ENCODE measurements around the gene GXYLT2. TPM values are rescaled to one million over a fixed set of nuclear protein-coding genes. Genes with fewer than 3 reads are reported as not detected.

Gene GXYLT2
- total and polyA plus RNA-seq, 2 of the 13 experiments (the other 11 are each of a cell fraction or from before 2014, with no cell fraction given): 4.3 to 6.9 TPM

DNA sequence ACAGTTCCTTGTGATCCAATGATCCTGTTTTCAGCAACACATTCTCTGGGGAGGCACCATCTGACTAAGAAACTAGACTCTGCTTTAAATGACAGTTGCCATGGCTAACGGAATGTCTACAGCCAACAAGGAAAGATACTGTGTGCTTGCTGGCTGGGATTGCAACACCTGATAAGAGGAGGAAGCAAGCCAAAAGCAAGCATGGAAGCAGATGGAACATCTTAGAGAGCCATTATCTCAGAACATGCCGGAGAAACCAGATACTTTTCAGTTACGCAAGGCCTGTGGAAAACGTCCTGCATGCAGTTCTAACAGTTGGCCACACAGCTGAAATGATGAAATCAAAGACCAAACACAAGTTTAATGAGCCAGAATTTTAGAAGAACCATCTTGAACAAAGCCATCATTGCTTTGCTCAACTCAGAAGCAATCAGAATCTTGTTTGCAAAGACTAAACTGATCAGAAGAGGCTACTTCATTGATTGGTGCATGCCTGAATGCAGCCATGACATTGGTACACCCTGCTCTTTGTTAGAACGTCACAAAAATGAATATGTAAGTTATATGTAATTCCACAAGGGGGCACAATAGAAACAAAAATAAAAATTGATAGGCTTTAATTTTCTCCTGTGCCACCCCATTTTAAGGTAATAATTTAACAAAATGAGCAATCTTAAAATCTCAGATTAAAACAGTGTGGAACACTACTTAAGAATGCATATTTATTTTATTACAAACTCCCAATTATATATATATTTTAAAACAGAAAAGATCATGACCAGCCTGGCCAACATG is 50.8 kb downstream of the GXYLT2 start (continued):
- TF ChIP-seq, protein P1, sequence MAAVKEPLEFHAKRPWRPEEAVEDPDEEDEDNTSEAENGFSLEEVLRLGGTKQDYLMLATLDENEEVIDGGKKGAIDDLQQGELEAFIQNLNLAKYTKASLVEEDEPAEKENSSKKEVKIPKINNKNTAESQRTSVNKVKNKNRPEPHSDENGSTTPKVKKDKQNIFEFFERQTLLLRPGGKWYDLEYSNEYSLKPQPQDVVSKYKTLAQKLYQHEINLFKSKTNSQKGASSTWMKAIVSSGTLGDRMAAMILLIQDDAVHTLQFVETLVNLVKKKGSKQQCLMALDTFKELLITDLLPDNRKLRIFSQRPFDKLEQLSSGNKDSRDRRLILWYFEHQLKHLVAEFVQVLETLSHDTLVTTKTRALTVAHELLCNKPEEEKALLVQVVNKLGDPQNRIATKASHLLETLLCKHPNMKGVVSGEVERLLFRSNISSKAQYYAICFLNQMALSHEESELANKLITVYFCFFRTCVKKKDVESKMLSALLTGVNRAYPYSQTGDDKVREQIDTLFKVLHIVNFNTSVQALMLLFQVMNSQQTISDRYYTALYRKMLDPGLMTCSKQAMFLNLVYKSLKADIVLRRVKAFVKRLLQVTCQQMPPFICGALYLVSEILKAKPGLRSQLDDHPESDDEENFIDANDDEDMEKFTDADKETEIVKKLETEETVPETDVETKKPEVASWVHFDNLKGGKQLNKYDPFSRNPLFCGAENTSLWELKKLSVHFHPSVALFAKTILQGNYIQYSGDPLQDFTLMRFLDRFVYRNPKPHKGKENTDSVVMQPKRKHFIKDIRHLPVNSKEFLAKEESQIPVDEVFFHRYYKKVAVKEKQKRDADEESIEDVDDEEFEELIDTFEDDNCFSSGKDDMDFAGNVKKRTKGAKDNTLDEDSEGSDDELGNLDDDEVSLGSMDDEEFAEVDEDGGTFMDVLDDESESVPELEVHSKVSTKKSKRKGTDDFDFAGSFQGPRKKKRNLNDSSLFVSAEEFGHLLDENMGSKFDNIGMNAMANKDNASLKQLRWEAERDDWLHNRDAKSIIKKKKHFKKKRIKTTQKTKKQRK (IDR thresholded peaks at IDR 0.05; ENCODE audit: low read length): no peak
- TF ChIP-seq ZNF292 (CRISPR knock-in tag; IDR thresholded peaks at IDR 0.05; ENCODE audit: borderline replicate concordance, low read depth) (peak; percentile 81; the same call in 1 of the 2 replicates), ZNF558 (CRISPR knock-in tag; IDR thresholded peaks at IDR 0.05; ENCODE audit: borderline replicate concordance) (no peak), HOXA3 (CRISPR knock-in tag; IDR thresholded peaks at IDR 0.05) (peak; percentile 57; the same call in 1 of the 2 replicates), BRD4 (CRISPR knock-in tag; IDR thresholded peaks at IDR 0.05) (no peak), HMG20A (CRISPR knock-in tag; IDR thresholded peaks at IDR 0.05; ENCODE audit: borderline replicate concordance) (0 out of 2 replicates have a peak, but pooled peaks have one; percentile 55), ISX (CRISPR knock-in tag; conservative IDR thresholded peaks at IDR 0.05) (no peak), SUZ12 (IDR thresholded peaks at IDR 0.05; ENCODE audit: low read depth, low read length) (no peak)
- TF ChIP-seq, protein P2, sequence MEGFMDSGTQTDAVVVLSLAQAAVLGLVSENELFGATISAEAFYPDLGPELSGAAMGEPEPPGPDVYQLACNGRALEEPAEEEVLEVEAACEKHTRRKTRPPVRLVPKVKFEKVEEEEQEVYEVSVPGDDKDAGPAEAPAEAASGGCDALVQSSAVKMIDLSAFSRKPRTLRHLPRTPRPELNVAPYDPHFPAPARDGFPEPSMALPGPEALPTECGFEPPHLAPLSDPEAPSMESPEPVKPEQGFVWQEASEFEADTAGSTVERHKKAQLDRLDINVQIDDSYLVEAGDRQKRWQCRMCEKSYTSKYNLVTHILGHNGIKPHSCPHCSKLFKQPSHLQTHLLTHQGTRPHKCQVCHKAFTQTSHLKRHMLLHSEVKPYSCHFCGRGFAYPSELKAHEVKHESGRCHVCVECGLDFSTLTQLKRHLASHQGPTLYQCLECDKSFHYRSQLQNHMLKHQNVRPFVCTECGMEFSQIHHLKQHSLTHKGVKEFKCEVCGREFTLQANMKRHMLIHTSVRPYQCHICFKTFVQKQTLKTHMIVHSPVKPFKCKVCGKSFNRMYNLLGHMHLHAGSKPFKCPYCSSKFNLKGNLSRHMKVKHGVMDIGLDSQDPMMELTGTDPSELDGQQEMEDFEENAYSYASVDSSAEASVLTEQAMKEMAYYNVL (CRISPR knock-in tag; IDR thresholded peaks at IDR 0.05; ENCODE audit: borderline replicate concordance): peak; percentile 41; the same call in 1 of the 2 replicates
- TF ChIP-seq, protein P3, sequence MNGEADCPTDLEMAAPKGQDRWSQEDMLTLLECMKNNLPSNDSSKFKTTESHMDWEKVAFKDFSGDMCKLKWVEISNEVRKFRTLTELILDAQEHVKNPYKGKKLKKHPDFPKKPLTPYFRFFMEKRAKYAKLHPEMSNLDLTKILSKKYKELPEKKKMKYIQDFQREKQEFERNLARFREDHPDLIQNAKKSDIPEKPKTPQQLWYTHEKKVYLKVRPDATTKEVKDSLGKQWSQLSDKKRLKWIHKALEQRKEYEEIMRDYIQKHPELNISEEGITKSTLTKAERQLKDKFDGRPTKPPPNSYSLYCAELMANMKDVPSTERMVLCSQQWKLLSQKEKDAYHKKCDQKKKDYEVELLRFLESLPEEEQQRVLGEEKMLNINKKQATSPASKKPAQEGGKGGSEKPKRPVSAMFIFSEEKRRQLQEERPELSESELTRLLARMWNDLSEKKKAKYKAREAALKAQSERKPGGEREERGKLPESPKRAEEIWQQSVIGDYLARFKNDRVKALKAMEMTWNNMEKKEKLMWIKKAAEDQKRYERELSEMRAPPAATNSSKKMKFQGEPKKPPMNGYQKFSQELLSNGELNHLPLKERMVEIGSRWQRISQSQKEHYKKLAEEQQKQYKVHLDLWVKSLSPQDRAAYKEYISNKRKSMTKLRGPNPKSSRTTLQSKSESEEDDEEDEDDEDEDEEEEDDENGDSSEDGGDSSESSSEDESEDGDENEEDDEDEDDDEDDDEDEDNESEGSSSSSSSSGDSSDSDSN (CRISPR knock-in tag; IDR thresholded peaks at IDR 0.05): no peak
- TF ChIP-seq, protein P4, sequence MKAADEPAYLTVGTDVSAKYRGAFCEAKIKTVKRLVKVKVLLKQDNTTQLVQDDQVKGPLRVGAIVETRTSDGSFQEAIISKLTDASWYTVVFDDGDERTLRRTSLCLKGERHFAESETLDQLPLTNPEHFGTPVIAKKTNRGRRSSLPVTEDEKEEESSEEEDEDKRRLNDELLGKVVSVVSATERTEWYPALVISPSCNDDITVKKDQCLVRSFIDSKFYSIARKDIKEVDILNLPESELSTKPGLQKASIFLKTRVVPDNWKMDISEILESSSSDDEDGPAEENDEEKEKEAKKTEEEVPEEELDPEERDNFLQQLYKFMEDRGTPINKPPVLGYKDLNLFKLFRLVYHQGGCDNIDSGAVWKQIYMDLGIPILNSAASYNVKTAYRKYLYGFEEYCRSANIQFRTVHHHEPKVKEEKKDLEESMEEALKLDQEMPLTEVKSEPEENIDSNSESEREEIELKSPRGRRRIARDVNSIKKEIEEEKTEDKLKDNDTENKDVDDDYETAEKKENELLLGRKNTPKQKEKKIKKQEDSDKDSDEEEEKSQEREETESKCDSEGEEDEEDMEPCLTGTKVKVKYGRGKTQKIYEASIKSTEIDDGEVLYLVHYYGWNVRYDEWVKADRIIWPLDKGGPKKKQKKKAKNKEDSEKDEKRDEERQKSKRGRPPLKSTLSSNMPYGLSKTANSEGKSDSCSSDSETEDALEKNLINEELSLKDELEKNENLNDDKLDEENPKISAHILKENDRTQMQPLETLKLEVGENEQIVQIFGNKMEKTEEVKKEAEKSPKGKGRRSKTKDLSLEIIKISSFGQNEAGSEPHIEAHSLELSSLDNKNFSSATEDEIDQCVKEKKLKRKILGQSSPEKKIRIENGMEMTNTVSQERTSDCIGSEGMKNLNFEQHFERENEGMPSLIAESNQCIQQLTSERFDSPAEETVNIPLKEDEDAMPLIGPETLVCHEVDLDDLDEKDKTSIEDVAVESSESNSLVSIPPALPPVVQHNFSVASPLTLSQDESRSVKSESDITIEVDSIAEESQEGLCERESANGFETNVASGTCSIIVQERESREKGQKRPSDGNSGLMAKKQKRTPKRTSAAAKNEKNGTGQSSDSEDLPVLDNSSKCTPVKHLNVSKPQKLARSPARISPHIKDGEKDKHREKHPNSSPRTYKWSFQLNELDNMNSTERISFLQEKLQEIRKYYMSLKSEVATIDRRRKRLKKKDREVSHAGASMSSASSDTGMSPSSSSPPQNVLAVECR (CRISPR knock-in tag; IDR thresholded peaks at IDR 0.05; ENCODE audit: borderline replicate concordance): peak; percentile 30; the same call in 1 of the 2 replicates
- TF ChIP-seq, protein P5, sequence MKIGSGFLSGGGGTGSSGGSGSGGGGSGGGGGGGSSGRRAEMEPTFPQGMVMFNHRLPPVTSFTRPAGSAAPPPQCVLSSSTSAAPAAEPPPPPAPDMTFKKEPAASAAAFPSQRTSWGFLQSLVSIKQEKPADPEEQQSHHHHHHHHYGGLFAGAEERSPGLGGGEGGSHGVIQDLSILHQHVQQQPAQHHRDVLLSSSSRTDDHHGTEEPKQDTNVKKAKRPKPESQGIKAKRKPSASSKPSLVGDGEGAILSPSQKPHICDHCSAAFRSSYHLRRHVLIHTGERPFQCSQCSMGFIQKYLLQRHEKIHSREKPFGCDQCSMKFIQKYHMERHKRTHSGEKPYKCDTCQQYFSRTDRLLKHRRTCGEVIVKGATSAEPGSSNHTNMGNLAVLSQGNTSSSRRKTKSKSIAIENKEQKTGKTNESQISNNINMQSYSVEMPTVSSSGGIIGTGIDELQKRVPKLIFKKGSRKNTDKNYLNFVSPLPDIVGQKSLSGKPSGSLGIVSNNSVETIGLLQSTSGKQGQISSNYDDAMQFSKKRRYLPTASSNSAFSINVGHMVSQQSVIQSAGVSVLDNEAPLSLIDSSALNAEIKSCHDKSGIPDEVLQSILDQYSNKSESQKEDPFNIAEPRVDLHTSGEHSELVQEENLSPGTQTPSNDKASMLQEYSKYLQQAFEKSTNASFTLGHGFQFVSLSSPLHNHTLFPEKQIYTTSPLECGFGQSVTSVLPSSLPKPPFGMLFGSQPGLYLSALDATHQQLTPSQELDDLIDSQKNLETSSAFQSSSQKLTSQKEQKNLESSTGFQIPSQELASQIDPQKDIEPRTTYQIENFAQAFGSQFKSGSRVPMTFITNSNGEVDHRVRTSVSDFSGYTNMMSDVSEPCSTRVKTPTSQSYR (CRISPR knock-in tag; IDR thresholded peaks at IDR 0.05; ENCODE audit: borderline replicate concordance): peak; percentile 12; the same call in 1 of the 2 replicates

Measured in HepG2 (cell line).